HepG2 (cell line): ENCODE measurements around the gene GRB10. TPM values are rescaled to one million over a fixed set of nuclear protein-coding genes. Genes with fewer than 3 reads are reported as not detected.

Experiments used
- ATAC-seq: fragments of 200-7000 bp; cut with Tn5 transposase; 3 replicates; pipeline ENCODE4 v1.9.1; 2020; ENCODE audit warnings: mild to moderate bottlenecking, moderate library complexity
- BruUV-seq: library from RNA; stranded (reverse); fragments of 400-500 nt; replicated peaks from 2 replicates; lab custom pipeline; 2021; lab: Mats Ljungman, UMichigan
- CTCF ChIA-PET: fragments of 300-600 bp; formaldehyde crosslinking; extraction: SDS; loops from one replicate; lab custom pipeline; 2021; ENCODE audit warnings: low total read pairs, inconsistent platforms, low intra/inter-chr PET ratio; lab: Yijun Ruan, JAX
- POLR2A ChIA-PET: fragments of 350-600 bp; sonication (Branson Sonifier 250); formaldehyde crosslinking; loops from one replicate; lab custom pipeline; 2020; ENCODE audit warnings: antibody characterized with exemption, inconsistent platforms; lab: Yijun Ruan, JAX
- DNase-seq: peaks from one replicate; pipeline ENCODE4 v3.0.0-alpha.2; 2015; ENCODE audit warnings: low spot score
- FAIRE-seq: peaks from 3 replicates; lab custom pipeline; 2011; peaks lifted over from hg19 to GRCh38; lab: Jason Lieb, UNC
- H2AFZ ChIP-seq: one replicate; pipeline ENCODE4 v1.6.1; 2011; ENCODE audit warnings: low read length, inconsistent platforms
- H3K27ac ChIP-seq: fragments of 300-600 bp; 3 replicates; pipeline ENCODE4 v1.8.0; 2011; ENCODE audit warnings: mixed run types, mild to moderate bottlenecking, mixed read lengths, low read length, inconsistent platforms; ENCODE audit not compliant: insufficient read depth; ENCODE audit errors: extremely low read length
- H3K27me3 ChIP-seq, 2 experiments: fragments of 200-600 bp in 1 of 2; 2 replicates in 1 of 2; 3 replicates in 1 of 2; pipeline versions ENCODE4 v1.6.0 to v1.8.0; 2011; ENCODE audit warnings: low read length in 2 of 2, mild to moderate bottlenecking in 2 of 2, moderate library complexity in 2 of 2, inconsistent platforms in 1 of 2; ENCODE audit not compliant: insufficient read depth in 2 of 2, control insufficient read depth in 1 of 2
- H3K36me3 ChIP-seq, 2 experiments: fragments of 200-600 bp in 1 of 2; replicated peaks in 1 of 2; 2 replicates in 1 of 2; 3 replicates in 1 of 2; pipeline versions ENCODE4 v1.5.1 to v1.8.0; 2011; ENCODE audit warnings: low read length in 2 of 2, inconsistent platforms in 1 of 2; ENCODE audit not compliant: insufficient read depth in 2 of 2, control insufficient read depth in 1 of 2
- H3K4me1 ChIP-seq: 2 replicates; pipeline ENCODE4 v1.5.1; 2012; ENCODE audit warnings: low read length, inconsistent platforms; ENCODE audit not compliant: insufficient read depth
- H3K4me2 ChIP-seq: 2 replicates; pipeline ENCODE4 v1.6.0; 2011; ENCODE audit warnings: low read depth, low read length, inconsistent platforms
- H3K4me3 ChIP-seq, 3 experiments: fragments of 200-600 bp in 1 of 3; sonication (generic), shearing (Covaris generic) in 1 of 3; replicated peaks in 1 of 3; 2 replicates each; pipeline ENCODE4 v1.5.1; 2011 to 2016; ENCODE audit warnings: low read length in 3 of 3, inconsistent platforms in 2 of 3, low read depth in 2 of 3, mild to moderate bottlenecking in 2 of 3, control low read depth in 1 of 3, mixed read lengths in 1 of 3; ENCODE audit not compliant: insufficient read depth in 1 of 3
- H3K79me2 ChIP-seq: one replicate; pipeline ENCODE4 v1.6.1; 2011; ENCODE audit warnings: low read length, inconsistent platforms; ENCODE audit not compliant: insufficient read depth
- H3K9ac ChIP-seq: 2 replicates; pipeline ENCODE4 v1.6.0; 2011; ENCODE audit warnings: mild to moderate bottlenecking, low read depth, low read length, inconsistent platforms; ENCODE audit not compliant: insufficient read depth
- H3K9me3 ChIP-seq: 2 replicates; pipeline ENCODE4 v1.5.1; 2012; ENCODE audit warnings: mild to moderate bottlenecking, low read length
- H4K20me1 ChIP-seq: 2 replicates; pipeline ENCODE4 v1.6.0; 2011; ENCODE audit warnings: inconsistent platforms, mild to moderate bottlenecking, low read length, moderate library complexity; ENCODE audit not compliant: insufficient read depth
- KLF9 ChIP-seq: IDR thresholded peaks from 2 replicates; pipeline ENCODE4 v1.6.1; 2016; ENCODE audit warnings: low read depth
- MIER2 ChIP-seq: IDR thresholded peaks from 2 replicates; pipeline ENCODE4 v1.6.1; 2016; ENCODE audit warnings: missing biosample characterization, missing genetic modification reagents
- PAF1 ChIP-seq: IDR thresholded peaks from 2 replicates; pipeline ENCODE4 v1.6.1; 2016; ENCODE audit warnings: missing genetic modification reagents, missing compliant biosample characterization
- PCBP2 ChIP-seq: fragments of 200-400 bp; formaldehyde crosslinking; optimal IDR thresholded peaks from 2 replicates; pipeline ENCODE3; 2018; ENCODE audit warnings: low read length, low read depth; ENCODE audit not compliant: poor library complexity, severe bottlenecking
- U2AF2 ChIP-seq: fragments of 200-400 bp; formaldehyde crosslinking; IDR thresholded peaks from 2 replicates; pipeline ENCODE4 v1.6.1; 2017; ENCODE audit warnings: low read depth, mild to moderate bottlenecking, low read length
- ZBTB39 ChIP-seq: sonication (generic); formaldehyde crosslinking; IDR thresholded peaks from 2 replicates; pipeline ENCODE4 v1.5.0; 2020; ENCODE audit warnings: missing genetic modification reagents
- ZFP41 ChIP-seq: sonication (generic); formaldehyde crosslinking; IDR thresholded peaks from 2 replicates; pipeline ENCODE4 v1.4.0; 2020; ENCODE audit warnings: mild to moderate bottlenecking, missing genetic modification reagents, borderline replicate concordance
- ZNF136 ChIP-seq: sonication (generic); formaldehyde crosslinking; IDR thresholded peaks from 2 replicates; pipeline ENCODE4 v1.8.1; 2022; ENCODE audit warnings: low read depth, mild to moderate bottlenecking, moderate library complexity, missing genetic modification reagents
- WGBS: methylation state at CpG from one replicate; pipeline ENCODE4 v1.1.6; 2017; ENCODE audit warnings: low lambda C conversion rate; 5-methylcytosine and 5-hydroxymethylcytosine counted together
- in situ Hi-C: cut with HindIII; loops from 2 replicates; pipeline ENCODE4 v1.10.0; 2017; ENCODE audit warnings: low pct_unique_long_range_greater_than_20kb; ENCODE audit not compliant: extremely low pct_ligation_motif_present
- intact Hi-C: fragments of 100-400 bp; cut with micrococcal nuclease; formaldehyde crosslinking; loops from one replicate; pipeline ENCODE4 v1.10.0; 2022; ENCODE audit not compliant: unreplicated experiment
- polyA plus RNA-seq, 8 experiments: library from polyadenylated mRNA; depleted of rRNA in 3 of 8; stranded (reverse) in 7 of 8; unstranded in 1 of 8; fragments of >200 nt; fragmentation: Illumina TruSeq in 4 of 8; extraction: Trizol in 4 of 8; gene quantifications; 2 replicates each; pipeline versions ENCODE4 v1.2.1 to v1.2.3, GENCODE V29; 2011 to 2016; ENCODE audit warnings: low read depth in 4 of 8, missing spikeins in 1 of 8, mixed read lengths in 1 of 8; ENCODE audit not compliant: insufficient read depth in 1 of 8
- total RNA-seq, 5 experiments: library from RNA; depleted of rRNA; stranded (reverse); fragments of >200 nt; fragmentation: Illumina TruSeq; extraction: Trizol; gene quantifications; 2 replicates each; pipeline ENCODE4 v1.2.3, GENCODE V29; 2016; ENCODE audit warnings: low read depth in 1 of 5
- TF ChIP-seq, protein P1 (sequence below): sonication (generic); formaldehyde crosslinking; IDR thresholded peaks from 2 replicates; pipeline ENCODE4 v1.4.0; 2020; ENCODE audit warnings: missing genetic modification reagents, borderline replicate concordance

Gene GRB10
- total and polyA plus RNA-seq, 2 of the 13 experiments (the other 11 are each of a cell fraction or from before 2014, with no cell fraction given) = 4.0 to 6.8 TPM

- Histone ChIP-seq H3K79me2 (no peaks in the 10 kb centered on the region), H3K9ac (no peak overlapping the region), H3K4me2 (no peak overlapping the region), H3K27me3 (no peaks in the 10 kb centered on the region; a peak in 1 of 5 replicates), H3K36me3 (no peaks in the 10 kb centered on the region), H3K4me1 (0 out of 2 replicates have a peak, but pooled peaks cover 4% of the 10 kb centered on the region), H3K4me3 (no peak overlapping the region), H2AFZ (no peak overlapping the region), H4K20me1 (no peaks in the 10 kb centered on the region), H3K27ac (no peak overlapping the region), H3K9me3 (no peaks in the 10 kb centered on the region)
- in situ Hi-C loops (no loop called here), intact Hi-C loops (no loop called here)
- FAIRE-seq = no peak
- ChIA-PET CTCF (no interaction called here), POLR2A (no interaction called here)
- no peak for ATAC-seq
- no peak for DNase-seq
- WGBS = 56% methylated on average over 6 of the region's 6 CpGs
- no peak for TF ChIP-seq U2AF2
- no peak for TF ChIP-seq KLF9 (CRISPR knock-in tag)
- no peak for TF ChIP-seq ZFP41 (CRISPR knock-in tag)
- TF ChIP-seq PCBP2 = no peak
- TF ChIP-seq PAF1 (CRISPR knock-in tag) = no peak
- TF ChIP-seq ZBTB39 = no peak
- no TSS peak for BruUV-seq
Observed at GRCh38 chr7:50812094-50812493, 29.4 kb upstream of the GRB10 start.

DNA sequence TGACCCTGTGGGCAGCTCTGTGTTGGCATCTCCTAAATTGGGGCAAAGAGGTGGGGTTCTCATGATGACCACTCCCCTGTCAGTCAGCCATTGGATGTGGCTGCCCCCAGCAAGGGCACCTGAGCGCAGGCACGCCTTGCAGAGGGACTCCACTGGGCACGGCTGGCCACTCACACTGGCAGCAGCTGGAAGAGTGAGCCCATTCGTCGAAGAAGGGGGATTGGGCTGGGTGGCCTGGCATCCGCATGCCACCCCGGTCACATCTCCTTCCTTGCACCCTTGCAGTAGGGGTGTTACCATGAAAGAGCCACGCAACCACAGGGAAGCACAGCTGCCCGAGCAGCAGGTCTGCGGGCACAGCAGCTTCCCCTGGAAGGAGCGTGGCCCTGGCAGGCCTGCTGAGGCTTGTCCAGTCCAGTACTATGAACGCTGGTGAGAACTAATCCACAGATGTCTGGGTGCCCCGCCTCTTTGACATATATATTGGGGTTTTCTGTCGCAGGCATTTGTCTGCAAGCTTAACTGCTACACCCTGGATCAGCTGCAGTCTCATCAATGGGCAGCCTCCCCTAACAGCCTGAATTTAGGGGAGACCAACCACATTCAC lies 25.7 kb upstream of the GRB10 start:
- Histone ChIP-seq H3K27ac (no peak overlapping the region), H3K27me3 (no peaks in the 10 kb centered on the region), H4K20me1 (no peaks in the 10 kb centered on the region), H3K4me3 (no peak overlapping the region), H3K9ac (no peak overlapping the region), H3K4me1 (peaks cover 8% of the 10 kb centered on the region; the same call in 1 of the 2 replicates), H2AFZ (no peak overlapping the region), H3K9me3 (no peaks in the 10 kb centered on the region), H3K36me3 (no peaks in the 10 kb centered on the region), H3K4me2 (no peak overlapping the region), H3K79me2 (no peaks in the 10 kb centered on the region)
- CTCF ChIA-PET = no interaction called here
- ATAC-seq = no peak
- intact Hi-C loops (no loop called here), in situ Hi-C loops (no loop called here)
- no TSS peak for BruUV-seq
- WGBS = 53% methylated on average over 10 of the region's 14 CpGs
- no peak for DNase-seq
- no peak for FAIRE-seq
- POLR2A ChIA-PET = no interaction called here
- TF ChIP-seq ZNF136 (CRISPR knock-in tag) (no peak), MIER2 (CRISPR knock-in tag) (no peak)
- TF ChIP-seq, protein P1, sequence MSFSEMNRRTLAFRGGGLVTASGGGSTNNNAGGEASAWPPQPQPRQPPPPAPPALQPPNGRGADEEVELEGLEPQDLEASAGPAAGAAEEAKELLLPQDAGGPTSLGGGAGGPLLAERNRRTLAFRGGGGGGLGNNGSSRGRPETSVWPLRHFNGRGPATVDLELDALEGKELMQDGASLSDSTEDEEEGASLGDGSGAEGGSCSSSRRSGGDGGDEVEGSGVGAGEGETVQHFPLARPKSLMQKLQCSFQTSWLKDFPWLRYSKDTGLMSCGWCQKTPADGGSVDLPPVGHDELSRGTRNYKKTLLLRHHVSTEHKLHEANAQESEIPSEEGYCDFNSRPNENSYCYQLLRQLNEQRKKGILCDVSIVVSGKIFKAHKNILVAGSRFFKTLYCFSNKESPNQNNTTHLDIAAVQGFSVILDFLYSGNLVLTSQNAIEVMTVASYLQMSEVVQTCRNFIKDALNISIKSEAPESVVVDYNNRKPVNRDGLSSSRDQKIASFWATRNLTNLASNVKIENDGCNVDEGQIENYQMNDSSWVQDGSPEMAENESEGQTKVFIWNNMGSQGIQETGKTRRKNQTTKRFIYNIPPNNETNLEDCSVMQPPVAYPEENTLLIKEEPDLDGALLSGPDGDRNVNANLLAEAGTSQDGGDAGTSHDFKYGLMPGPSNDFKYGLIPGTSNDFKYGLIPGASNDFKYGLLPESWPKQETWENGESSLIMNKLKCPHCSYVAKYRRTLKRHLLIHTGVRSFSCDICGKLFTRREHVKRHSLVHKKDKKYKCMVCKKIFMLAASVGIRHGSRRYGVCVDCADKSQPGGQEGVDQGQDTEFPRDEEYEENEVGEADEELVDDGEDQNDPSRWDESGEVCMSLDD (CRISPR knock-in tag) = no peak
